T-helper 9 cell (primary cell): ENCODE data around the gene RNF220.

Source experiments
- DNase-seq: peaks from one replicate; pipeline ENCODE4 v3.0.0-alpha.2; 2020

RNF220 gene

DNA sequence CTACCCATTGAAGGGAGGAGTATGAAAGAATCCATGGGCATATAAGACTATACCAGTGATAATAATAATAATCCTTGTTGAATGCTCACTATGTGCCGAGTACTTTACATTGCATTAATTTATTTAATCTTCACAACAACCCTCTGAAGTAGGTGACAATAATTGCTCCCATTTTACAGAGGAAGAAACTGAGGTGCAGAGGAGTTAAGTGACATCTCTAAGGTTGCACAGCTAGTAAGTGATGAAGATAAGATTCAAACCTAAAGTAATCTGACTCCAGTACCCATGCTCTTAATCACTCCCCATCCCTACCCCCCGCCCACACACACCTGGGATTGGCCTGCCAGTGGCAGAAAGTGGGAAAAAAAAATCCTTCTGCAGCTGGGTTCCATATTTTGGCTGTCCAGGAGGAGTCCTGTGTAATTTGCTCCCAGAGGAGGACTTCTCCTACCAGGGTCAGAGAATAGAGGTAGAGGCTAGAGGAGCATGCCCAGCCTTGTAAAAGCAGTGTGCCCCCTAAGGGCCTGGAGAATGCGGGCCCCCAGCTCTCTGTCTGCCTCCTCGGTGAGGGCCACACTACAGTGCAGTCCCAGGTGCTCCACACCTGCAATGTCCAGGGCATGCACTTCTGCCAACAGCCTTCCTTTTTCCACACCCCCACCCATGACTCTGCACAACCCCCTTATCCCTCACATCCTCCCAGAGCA, 211.4 kb downstream of the RNF220 start:
- no peak for DNase-seq

DNA sequence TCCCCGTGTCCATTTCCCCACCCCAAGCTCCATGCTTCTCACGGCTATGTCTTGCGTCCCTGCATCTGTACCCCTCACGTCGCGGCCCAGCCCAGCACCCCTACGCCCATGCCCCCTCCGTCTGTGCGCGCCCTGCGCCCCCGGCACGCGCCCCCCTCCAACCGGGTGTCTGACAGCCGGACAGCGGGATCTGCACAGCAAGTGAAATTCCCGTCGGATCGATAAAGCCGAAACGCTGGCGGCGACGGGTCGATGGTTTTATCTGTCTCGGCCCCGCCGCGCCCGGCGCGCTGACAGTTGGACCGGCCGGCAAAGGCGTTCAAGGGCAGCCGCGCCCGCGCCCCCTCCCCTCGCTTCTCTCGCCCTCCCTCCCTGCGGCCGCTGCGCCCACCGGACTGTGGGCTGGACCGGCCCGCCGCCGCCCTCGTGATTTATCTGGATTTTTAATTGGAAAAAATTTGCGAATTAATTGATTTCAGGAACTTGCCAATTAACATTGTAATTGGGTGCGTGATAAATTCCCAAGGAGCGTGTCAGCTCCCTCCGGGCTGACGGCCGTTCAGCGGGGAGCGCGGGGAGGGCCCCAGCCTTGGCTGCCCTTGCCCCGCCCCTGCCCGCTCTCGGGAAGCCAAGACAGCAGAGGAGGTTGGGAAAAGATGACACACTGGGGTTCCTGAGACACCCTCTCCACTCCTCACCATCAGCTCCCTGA, 212.1 kb downstream of the RNF220 start:
- DNase-seq: no peak

DNA sequence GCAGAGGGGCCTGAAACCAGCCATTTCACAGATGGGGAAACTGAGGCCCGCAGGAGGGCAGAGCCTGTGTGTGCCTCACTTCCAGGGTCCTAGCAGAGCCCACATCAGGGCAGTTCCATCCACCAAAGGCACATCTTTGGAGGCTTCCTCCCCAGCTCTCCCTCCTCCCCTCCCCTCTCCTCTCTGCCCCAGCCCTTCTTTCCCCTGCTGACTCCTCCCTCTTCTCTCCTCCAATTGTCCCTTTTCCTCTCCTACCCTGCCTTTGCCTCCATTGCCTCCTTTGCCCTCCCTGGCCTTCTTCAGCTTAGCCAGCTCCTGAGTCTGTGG, 212.6 kb downstream of the RNF220 start:
- no peak for DNase-seq

DNA sequence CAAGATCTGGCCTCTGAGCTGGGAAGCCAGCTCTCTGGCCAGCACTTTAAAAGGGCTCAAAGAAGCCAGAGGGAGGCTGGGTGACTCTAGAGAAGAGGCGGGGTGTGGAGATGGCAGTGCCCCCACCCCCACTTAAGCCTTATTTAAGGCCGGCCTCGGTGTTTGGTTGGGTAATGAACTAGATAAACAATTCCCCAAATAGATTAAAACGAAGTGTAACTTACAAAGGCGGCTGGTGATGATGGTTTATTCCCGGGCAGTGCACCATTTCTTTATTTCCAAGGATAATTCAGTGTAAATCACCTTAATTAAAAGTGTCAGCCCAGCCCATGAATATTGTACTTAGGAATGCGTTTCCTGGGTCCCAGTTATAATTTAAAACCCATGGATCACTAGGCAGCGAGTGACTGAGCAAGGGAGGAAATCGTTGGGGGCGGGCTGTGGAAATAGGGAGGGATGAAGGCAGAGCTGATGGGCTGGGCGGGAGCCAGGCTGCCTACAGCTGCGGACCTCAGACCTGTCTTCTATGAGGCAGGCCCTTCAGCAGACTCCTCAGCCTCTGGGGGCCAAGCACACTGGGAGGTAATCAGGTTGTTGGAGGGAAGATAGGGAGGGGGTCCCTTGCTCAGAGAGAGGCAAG, 214.3 kb downstream of the RNF220 start:
- DNase-seq: no peak

DNA sequence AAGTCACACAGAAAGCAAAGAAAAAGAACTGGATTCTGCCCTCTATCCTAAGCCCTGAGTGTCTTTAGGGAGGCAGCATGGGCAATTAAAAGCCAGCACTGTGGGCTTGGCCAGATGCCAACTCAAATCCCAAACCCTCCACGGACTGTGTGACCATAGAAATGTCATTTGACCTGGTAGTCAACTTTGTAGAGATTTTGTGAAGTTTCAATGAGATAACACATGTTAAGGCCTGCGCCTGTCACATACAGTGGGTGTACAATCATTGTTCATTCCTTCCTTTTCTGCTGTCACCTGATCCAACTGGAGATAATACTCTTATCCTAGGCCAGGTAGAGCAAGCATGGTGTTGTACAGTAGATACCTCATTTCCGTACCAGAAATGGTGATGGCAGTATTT, 215.0 kb downstream of the RNF220 start:
- DNase-seq: no peak

DNA sequence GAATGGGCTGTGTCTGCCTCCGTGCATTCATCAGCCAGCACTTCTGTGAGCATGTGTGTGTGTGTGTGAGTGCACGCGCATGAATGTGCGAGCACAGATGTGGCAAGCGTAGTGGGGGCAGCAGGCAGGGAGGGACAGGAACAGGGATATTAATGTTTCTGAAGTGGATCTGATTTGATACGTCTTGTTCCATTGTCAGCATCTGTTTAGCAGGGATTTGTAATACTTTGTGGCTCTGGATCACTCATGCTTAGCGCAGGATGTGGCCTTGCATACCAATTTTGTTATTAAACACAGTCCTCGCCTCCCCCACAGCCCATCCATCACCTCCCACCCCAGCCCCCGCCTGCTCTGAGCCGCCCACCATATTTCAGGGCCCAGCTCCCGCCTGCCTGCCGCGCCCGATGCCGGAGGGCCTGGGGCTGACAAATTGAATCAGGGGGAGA, 216.8 kb downstream of the RNF220 start:
- DNase-seq: no peak

DNA sequence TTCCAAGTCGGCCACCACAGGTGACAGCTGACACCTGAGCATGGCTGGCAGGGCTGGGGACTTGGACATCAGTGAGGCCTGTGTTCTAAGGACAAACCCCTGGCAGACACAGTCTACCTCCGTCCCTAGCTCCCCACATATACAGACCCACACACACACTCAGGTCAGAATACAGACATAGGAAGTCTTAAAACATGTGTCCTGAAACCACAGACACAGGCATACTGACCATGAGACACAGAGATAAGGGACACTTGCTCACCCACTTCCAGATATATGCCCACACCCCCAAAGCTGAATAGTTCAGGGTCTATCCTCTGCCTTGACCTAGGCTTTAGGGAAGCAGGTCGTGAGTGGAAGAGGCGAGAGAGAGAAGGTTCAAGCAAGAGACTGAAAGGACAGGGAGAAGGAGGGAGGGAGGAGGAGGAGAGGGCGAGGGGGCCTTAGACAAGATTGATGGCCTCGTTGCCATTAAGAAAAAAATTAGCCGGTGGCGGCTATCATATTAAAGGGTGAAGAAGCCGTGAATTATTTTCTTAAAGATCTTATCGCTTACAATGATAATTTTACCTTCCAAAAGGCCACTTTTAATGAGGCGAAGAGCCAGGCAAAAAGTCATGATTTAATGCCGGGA, 219.3 kb downstream of the RNF220 start:
- DNase-seq: no peak

DNA sequence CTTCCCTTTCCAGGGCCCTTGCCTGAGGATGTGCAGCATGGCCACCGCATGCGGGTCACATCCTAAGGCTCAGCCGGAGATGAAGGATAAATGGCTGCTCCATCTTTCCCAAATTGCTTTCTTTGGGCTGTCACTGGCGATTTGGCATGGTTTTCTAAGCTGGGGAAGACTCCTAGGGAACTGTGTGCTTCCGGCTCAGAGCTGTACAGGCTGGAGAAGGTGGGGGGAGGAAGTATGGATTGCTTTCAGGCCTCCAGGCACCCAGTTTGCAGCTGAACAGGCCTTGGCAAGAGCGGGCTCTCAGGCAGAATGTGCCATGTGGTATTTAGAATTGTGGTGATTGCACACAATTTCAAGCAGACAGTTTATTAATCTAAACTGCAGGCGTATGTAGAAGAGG, 220.3 kb downstream of the RNF220 start:
- DNase-seq: no peak

DNA sequence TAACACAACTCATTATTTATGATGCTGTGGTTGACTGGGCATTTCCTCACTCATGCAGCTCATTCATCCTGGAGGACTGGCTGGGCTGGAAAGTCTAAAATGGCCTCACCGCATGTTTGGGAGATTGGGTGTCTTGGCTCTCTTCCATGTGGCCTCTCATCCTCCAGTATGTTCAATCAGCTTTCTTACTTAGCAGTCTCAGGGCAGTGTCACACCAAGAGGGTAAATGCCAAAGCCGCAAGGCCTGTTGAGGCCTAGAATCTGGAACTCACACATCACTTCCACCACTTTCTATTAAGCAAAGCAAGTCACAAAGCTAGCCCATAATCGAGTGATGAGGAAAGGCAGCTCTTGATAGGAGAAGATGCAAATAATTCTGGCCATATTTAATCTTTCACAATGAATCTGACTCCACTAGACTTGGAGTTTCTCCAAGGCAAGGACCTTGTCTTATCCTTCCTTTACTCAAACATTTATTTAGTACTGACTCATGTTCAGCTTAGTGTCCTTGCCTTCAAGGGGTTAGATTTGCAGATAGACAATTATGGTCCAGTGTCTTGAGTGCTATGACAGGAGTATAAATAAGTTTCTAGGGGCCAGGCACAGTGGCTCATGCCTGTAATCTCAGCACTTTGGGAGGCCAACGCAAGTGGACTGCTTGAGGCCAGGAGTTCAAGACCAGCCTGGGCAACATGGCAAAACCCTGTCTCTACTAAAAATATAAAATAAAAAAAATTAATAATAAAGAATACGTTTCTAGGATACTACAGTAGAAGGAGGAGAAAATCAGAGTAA, 224.1 kb downstream of the RNF220 start:
- DNase-seq: no peak

DNA sequence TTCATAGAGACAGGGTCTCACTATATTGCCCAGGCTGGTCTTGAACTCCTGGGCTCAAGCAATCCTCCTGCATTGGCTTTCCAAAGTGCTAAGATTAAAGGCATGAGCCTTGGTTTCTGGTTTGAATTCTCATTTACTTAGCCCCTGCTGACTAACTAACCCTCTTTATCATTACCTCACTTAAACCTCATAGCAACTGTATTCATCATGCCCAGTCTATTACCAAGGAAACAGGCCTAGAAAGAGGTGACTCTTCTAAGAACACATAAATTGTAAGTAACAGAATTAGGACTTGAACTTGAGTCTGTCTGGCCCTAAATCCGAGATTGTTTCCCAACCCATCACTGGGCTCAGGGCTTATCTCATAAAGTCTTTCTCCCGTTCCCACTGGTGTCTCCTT, 225.1 kb downstream of the RNF220 start:
- no peak for DNase-seq

DNA sequence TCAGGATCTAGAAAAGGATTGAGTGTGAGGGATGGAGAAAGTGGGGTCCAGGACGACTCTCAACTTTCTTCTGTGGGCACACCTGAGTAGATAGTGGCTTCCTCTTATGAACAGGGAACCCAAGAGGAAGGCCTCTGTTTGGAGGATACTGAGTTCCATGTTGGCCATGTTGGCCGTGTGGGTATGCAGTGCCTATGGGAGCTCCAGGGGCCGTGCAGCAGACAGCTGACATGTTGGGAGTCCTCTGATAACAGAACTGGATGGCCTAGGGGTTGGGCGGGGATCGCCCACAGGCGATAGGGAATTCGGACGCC, 226.2 kb downstream of the RNF220 start:
- DNase-seq: no peak

DNA sequence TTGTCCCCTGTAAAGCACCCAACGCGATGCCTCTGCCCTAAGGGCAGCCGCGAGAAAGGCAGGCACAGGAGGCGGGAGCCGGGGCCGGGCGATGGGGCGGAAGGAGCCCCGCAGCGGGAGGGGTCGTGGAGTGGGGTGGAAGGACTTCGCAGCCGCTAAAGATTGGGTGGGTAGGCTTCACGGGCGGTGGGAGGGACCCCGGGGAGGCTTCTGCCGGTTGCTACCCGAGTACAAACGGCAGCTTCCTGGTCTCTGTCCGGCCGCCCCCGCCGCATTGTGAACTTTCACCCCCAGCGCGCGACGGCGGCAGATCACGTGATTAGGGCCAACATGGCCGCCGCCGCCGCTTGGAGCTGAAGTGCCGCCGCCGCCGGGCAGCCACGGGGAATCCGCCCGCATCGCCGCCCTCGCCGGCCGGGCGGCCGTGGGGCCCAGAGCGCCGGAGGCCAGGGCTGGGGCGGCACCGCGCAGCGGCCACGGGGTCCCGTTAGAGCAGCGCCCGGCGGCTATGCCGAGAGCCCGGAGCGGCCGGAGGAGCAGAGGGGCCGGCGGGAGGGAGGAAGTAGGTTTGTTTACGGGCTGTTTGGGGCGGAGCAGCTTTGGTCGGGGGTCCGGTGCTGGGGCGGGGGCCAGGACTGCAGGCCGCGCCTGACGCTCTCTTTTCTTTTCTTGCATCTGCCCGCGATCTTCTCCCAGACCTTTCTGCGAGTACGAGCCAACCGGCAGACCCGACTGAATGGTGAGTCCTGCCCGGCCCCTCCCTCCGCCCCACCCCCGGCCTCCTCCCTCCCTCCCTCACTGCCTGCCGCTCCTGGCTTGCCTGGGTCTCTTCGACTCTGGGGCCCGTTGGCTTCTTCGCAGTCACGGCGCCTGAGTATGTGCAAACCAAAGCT, 226.8 kb downstream of the RNF220 start:
- peak; percentile 83 for DNase-seq

DNA sequence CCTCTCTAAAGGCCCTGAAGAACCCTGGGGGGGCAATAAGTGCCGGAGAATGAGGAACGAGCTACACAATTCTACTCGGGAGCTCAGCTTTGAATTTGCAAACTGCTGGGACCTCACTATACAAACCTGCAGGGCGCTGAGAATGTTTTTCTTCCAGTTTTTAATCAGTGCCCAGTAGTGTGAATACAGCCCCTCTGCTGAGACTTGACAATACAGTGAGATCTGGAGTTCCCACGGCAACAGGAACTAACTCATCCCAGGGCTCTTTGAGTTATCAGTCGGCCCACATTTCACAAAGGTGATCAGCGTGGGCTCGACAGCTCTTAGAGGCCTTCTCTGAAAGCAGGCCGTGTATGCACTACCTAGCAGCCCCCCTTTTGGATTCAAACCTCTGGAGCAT, 227.5 kb downstream of the RNF220 start:
- DNase-seq: no peak

DNA sequence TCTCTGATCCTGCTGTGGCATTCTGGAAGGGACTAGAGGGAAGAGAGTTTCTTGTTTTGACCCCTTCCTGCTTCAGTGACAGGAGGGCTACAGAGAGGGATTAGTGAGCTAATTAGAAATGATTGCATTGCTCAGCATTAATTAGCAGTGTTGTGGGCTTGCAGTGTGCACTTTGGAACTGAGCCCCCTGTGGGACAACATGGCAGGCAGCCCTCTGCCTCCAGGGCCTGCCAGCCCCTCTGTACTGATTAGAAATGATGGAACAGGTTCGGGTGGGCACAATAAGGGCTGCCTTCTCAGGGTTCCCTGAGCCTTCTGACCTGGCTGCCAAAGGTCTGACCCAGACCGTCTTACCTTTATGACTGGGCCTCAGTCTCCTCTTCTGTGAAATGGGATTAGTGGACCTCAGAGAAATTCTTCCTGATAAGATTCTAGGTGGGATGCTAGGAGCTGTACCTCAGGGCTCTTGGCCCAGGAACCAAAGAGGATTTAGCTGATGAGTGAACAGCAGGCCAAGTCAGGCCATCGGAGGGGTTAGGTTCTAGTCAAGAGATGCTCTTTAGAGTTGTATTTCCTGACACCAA, 229.6 kb downstream of the RNF220 start:
- no peak for DNase-seq

DNA sequence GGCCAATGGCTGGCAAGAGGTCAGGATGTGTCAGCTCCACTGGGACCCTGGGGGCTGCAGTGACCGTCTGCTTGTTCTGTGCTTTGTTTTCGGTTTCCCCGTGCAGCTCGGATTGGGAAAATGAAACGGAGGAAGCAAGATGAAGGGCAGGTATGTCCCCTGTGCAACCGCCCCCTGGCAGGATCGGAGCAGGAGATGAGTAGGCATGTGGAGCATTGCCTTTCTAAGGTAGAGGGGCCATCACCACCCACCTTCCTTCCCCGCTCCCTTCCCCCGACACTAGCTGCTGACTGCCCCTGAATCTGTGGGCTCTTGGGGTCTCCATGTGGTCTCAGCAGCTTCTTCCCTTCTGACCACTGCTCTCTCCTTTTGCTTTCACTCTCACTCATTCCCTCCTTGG, 230.4 kb downstream of the RNF220 start:
- no peak for DNase-seq

DNA sequence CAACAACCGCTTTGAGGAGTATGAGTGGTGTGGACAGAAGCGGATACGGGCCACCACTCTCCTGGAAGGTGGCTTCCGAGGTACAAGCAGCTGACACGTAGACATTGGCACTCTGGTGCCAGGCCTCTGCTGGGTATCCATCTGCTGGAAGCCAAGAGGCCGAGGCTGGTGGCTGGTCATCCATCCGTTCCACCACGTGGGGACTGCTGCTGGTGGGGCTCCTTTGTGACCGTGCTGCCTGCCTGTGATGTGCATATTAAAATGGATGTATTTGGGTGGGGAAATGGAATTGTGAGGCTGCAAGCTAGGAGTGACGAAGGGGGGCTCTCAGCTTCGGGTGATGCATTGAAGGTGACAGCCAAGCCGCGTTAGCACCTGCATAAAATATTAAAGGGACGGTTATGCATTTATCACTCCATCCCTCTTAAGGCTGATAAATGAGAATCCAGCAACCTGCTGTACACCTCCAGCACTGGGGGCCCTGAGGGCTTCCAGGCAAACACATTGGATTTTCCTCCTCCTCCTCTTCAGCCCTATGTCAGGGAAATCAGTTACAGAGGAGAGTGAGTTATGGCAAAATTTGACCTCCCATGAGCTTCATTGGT, 231.1 kb downstream of the RNF220 start:
- no peak for DNase-seq

DNA sequence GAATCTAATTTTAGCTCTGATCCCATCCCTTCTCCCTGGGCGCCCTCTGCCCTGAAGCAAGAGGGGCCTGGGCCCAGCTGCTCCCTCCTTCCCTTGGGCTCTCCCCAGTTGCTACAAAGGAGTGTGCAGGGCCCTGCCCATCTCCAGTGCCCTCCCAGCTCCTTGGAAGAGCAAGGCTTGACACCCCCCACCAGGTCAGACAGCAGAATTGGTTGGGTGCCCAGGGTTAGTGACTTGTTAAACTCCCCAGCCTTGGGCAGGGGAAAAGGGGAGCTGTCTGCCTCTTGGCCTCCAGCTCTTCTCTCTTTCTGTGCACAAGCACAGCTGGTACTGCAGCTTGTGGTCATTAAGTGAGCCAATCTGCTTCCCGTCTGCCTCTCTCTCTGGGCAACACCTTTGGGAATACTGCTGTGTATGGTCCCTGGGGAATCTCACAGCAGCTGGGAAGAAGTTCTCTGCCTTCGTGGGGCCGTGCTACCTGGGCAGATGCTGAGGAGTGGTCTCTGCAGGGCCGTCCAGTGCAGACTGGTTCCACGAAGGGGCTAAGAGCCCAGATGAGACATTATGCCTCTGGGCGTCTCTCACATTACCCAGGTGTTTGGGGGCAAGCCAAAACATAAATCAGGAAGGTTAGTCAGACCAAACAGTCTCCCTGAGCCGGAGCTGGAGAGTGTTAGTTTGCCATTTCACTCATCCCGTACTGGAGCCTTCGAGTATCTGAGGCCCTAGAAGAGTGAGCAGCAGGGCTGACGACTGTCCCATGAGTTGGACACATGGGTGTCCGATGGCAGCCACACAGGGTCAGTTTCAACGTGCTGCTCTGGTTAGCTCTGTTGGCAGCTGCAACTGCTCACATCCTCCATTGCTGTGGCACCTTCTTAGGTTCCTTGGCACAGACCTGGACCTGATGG, 231.9 kb downstream of the RNF220 start:
- DNase-seq: no peak

DNA sequence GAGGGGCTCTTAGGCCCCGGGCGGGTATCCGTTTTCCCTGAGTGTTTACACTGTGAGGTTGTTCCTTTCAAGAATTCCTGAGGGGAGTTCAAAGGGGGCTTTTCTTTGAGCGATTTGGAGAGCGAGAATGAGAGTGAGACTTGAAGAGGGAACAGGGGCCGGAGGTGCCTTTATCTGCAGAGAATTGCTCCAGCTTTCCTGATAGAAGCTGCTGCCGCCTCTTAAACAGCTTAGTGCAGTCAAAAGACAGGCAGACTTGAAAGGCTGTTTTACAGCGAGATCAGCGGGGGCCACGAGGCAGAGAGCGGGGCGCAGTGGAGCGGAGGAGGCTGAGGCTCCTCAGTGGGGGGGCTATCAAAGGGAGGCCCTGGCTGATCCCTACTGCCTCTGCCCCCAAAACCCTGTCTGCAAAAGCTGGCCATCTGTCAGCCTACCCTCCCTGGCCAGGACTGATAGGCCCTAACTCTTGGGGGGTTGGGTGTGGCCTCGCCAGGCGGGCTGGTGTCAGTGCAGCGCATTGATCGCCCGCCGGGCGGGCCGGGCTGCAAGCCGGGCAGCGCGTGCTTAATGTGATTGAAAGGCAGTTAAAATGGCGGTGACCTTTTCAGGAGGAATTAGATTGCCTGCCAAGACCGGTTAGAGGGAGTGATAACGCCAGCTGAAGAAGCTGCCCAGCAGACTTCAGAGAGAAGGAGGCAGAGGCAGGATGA, 232.8 kb downstream of the RNF220 start:
- DNase-seq: no peak

DNA sequence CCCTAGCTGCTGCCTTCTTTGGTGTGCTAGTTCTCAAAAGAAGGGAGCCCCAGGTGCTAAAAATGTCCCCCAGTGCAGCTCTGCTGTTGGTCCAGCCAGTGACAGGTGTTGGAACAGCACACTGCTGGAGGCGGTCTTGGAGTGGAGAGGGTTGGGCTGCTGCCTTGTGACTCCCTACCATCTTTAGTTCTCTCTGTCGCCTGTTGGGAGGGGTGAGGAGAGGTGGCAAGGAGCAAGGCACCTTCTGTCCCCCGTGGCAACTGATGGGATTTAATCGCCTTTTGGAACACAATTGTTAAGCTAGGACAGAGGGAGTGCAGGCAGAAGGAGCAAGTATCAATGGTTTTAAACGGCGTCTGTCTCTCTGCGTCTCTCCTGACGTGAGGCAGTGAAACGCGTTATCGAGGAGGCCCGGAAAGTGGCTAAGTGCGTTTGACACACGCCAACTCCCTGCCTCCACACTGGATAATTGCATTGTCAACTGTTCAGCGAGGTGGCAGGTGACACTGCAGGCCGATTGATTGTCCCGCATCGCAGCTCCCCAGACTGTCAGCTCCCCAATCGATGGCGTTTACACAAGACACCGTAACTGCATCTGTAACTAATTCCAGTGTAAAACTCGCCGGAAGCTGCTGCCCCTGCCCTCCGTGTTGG, 235.3 kb downstream of the RNF220 start:
- no peak for DNase-seq
